Sigmoid colon (tissue), 4 donors: ENCODE results near the gene GLG1.

ENCODE experiments used
- CTCF ChIP-seq, 4 experiments: fragments of 450-650 bp in 3 of 4; fragments of 200-600 bp in 1 of 4; IDR thresholded peaks; one replicate each; pipeline ENCODE4 v1.5.1; 2016 to 2019; ENCODE audit warnings: antibody characterized with exemption in 4 of 4, mild to moderate bottlenecking in 3 of 4, moderate library complexity in 2 of 4
- EP300 ChIP-seq, 4 donors: sonication (generic); formaldehyde crosslinking; IDR thresholded peaks; one replicate each; pipeline ENCODE4 v1.6.1; 2017; ENCODE audit warnings: antibody characterized with exemption in 4 of 4
- POLR2A ChIP-seq, 2 donors: fragments of 450-650 bp; IDR thresholded peaks; one replicate each; pipeline ENCODE4 v1.6.1; 2016; ENCODE audit warnings: antibody characterized with exemption in 2 of 2, mild to moderate bottlenecking in 2 of 2, moderate library complexity in 2 of 2
- POLR2AphosphoS5 ChIP-seq, 4 donors: sonication (generic); formaldehyde crosslinking; IDR thresholded peaks; one replicate each; pipeline ENCODE4 v1.6.1; 2017; ENCODE audit warnings: antibody characterized with exemption in 4 of 4

- TF ChIP-seq CTCF (IDR thresholded peaks at IDR 0.05) (no peak), POLR2A (IDR thresholded peaks at IDR 0.05) (no peak), EP300 (IDR thresholded peaks at IDR 0.05) (no peak), POLR2AphosphoS5 (IDR thresholded peaks at IDR 0.05) (no peak)
These were observed 22.8 kb downstream of the GLG1 start for GRCh38 chr16:74583926-74584666.
